SU-DHL-6 (cell line): ENCODE measurements around the gene ABHD17A.
"Not testable (repeated sequence)": the region's sequence is repeated elsewhere in the genome, so short reads cannot be mapped to it uniquely, and the experiment has no call there.

ENCODE experiments used
- H2AFZ ChIP-seq: fragments of 200-600 bp; sonication (generic); 2 replicates; pipeline ENCODE4 v1.6.1; 2014; ENCODE audit warnings: low read depth, mild to moderate bottlenecking, moderate library complexity, mixed read lengths, antibody characterized with exemption, low read length; ENCODE audit not compliant: severe bottlenecking
- H3F3A ChIP-seq: fragments of 200-600 bp; shearing (Covaris generic); 2 replicates; pipeline ENCODE4 v1.6.0; 2016; ENCODE audit warnings: antibody characterized with exemption, mild to moderate bottlenecking; ENCODE audit not compliant: insufficient read depth
- H3K27ac ChIP-seq: fragments of 200-600 bp; sonication (generic); 2 replicates; pipeline ENCODE4 v1.5.1; 2016; ENCODE audit warnings: low read depth, mild to moderate bottlenecking, low read length, moderate library complexity, mixed read lengths
- H3K27me3 ChIP-seq: fragments of 200-600 bp; sonication (generic), shearing (Covaris generic); 2 replicates; pipeline ENCODE4 v1.6.0; 2014; ENCODE audit warnings: mild to moderate bottlenecking, low read length
- H3K36me3 ChIP-seq: fragments of 200-600 bp; sonication (generic); 2 replicates; pipeline ENCODE4 v1.6.1; 2014; ENCODE audit warnings: mild to moderate bottlenecking, low read length, mixed read lengths
- H3K4me2 ChIP-seq: fragments of 300-600, 200-600 bp; shearing (Covaris generic), sonication (generic); 2 replicates; pipeline ENCODE4 v1.6.0; 2014; ENCODE audit warnings: low read length, low read depth, mild to moderate bottlenecking; ENCODE audit not compliant: poor library complexity, severe bottlenecking
- H3K4me3 ChIP-seq: fragments of 200-600 bp; sonication (generic); 2 replicates; pipeline ENCODE4 v1.5.1; 2014; ENCODE audit warnings: antibody characterized with exemption, low read length, mild to moderate bottlenecking, mixed read lengths; ENCODE audit not compliant: insufficient read depth, poor library complexity, severe bottlenecking
- H3K79me2 ChIP-seq: fragments of 200-600 bp; sonication (generic); 2 replicates; pipeline ENCODE4 v1.6.1; 2014; ENCODE audit warnings: mild to moderate bottlenecking, low read length, moderate library complexity; ENCODE audit not compliant: insufficient read depth
- H3K9ac ChIP-seq: fragments of 200-600 bp; sonication (generic); 2 replicates; pipeline ENCODE4 v1.7.0; 2014; ENCODE audit warnings: mild to moderate bottlenecking, low read length
- H3K9me2 ChIP-seq: fragments of 200-600 bp; sonication (generic); replicated peaks from 2 replicates; pipeline ENCODE4 v1.6.1; 2014; ENCODE audit warnings: low read length; ENCODE audit not compliant: insufficient read depth
- H3K9me3 ChIP-seq: fragments of 200-600 bp; sonication (generic); 2 replicates; pipeline ENCODE4 v1.6.1; 2014; ENCODE audit warnings: low read length, mixed read lengths; ENCODE audit not compliant: insufficient read depth
- H4K20me1 ChIP-seq: fragments of 200-600 bp; sonication (generic); 2 replicates; pipeline ENCODE4 v1.6.1; 2014; ENCODE audit warnings: low read depth, mild to moderate bottlenecking, antibody characterized with exemption, low read length, moderate library complexity, mixed read lengths
- EZH2phosphoT487 ChIP-seq: fragments of 200-600 bp; sonication (generic), shearing (Covaris generic); conservative IDR thresholded peaks from 2 replicates; pipeline ENCODE4 v1.6.1; 2018; ENCODE audit warnings: mild to moderate bottlenecking, antibody characterized with exemption, low read length, moderate library complexity, mixed read lengths
- TF ChIP-seq, protein P1 (sequence below): fragments of 200-600 bp; sonication (generic); IDR thresholded peaks from one replicate; pipeline ENCODE4 v1.5.1; 2017; ENCODE audit warnings: antibody characterized with exemption, mild to moderate bottlenecking, low read length, moderate library complexity; ENCODE audit not compliant: insufficient read depth, poor library complexity, severe bottlenecking

The ABHD17A gene

GRCh38 chr19:1882089-1882785, 3.1 kb downstream of the ABHD17A start:
- Histone ChIP-seq H4K20me1 (peaks cover 7% of the 10 kb centered on the region; the same call in 1 of the 2 replicates), H3K9me2 (no peaks in the 10 kb centered on the region), H3K4me3 (no peak overlapping the region), H3K27ac (no peak overlapping the region), H3K9ac (no peak overlapping the region), H3K79me2 (peaks cover 19% of the 10 kb centered on the region), H2AFZ (no peak overlapping the region), H3K36me3 (no peaks in the 10 kb centered on the region), H3K27me3 (no peaks in the 10 kb centered on the region), H3K4me2 (no peak overlapping the region), H3F3A (peaks cover 3% of the 10 kb centered on the region; the same call in 1 of the 2 replicates), H3K9me3 (no peaks in the 10 kb centered on the region)
- no peak for TF ChIP-seq EZH2phosphoT487
- TF ChIP-seq, protein P1, sequence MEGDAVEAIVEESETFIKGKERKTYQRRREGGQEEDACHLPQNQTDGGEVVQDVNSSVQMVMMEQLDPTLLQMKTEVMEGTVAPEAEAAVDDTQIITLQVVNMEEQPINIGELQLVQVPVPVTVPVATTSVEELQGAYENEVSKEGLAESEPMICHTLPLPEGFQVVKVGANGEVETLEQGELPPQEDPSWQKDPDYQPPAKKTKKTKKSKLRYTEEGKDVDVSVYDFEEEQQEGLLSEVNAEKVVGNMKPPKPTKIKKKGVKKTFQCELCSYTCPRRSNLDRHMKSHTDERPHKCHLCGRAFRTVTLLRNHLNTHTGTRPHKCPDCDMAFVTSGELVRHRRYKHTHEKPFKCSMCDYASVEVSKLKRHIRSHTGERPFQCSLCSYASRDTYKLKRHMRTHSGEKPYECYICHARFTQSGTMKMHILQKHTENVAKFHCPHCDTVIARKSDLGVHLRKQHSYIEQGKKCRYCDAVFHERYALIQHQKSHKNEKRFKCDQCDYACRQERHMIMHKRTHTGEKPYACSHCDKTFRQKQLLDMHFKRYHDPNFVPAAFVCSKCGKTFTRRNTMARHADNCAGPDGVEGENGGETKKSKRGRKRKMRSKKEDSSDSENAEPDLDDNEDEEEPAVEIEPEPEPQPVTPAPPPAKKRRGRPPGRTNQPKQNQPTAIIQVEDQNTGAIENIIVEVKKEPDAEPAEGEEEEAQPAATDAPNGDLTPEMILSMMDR = no peak

DNA sequence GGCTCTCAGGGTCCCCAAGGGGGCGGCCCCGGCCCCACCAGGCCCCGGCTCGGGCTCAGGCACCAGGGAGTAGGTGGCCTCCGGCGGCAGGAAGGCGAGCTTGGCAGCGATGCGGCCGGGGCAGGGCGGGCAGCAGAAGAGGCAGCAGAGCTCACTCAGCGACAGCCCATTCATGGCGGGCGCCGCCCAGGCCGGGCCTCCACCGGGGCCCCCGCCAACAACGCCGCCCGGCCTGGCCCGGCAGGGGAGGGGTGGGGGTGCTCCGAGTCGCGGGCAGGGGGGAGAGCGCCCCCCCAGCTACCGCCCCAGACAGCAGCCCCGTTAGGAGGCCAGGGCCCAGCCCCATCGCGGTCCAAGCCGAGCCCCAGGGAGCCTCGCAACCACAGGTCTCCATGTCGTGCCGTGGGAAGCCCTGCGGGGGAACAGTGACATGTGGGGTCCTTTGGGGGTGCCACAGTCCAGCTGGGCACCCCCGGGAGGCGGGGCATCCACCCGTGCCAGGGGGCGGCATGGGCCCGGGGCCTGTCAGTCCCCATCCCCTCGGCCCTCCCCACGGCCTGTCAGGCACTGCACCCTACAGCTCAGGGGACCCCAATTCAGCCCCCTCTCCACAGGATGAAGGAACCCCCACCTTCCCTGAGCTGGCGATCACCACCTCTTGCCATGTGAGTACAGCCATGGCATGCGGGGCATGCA, 3.8 kb downstream of the ABHD17A start:
- not testable (repeated sequence) for H3K27ac ChIP-seq, H3K27me3 ChIP-seq, H4K20me1 ChIP-seq, H3K9ac ChIP-seq, H3K4me2 ChIP-seq, H3K36me3 ChIP-seq, H3K4me3 ChIP-seq, H3F3A ChIP-seq, H2AFZ ChIP-seq, H3K9me2 ChIP-seq, H3K9me3 ChIP-seq
- peaks cover 19% of the 10 kb centered on the region for H3K79me2 ChIP-seq

GRCh38 chr19:1880611-1881392, 4.5 kb downstream of the ABHD17A start:
- H3K4me2 ChIP-seq = no peak overlapping the region
- no peak overlapping the region for H3K9ac ChIP-seq
- H3K36me3 ChIP-seq = no peaks in the 10 kb centered on the region
- no peaks in the 10 kb centered on the region for H3F3A ChIP-seq
- no peaks in the 10 kb centered on the region for H3K9me3 ChIP-seq
- H3K4me3 ChIP-seq = no peak overlapping the region
- H3K9me2 ChIP-seq = no peaks in the 10 kb centered on the region
- TF ChIP-seq, protein P1 = no peak
- no peak for TF ChIP-seq EZH2phosphoT487
- H3K27ac ChIP-seq = no peak overlapping the region
- no peaks in the 10 kb centered on the region for H3K27me3 ChIP-seq
- no peak overlapping the region for H2AFZ ChIP-seq
- H3K79me2 ChIP-seq = peaks cover 20% of the 10 kb centered on the region
- H4K20me1 ChIP-seq = peaks cover 7% of the 10 kb centered on the region; the same call in 1 of the 2 replicates

GRCh38 chr19:1879982-1880381, 5.3 kb downstream of the ABHD17A start:
- not testable (repeated sequence) for H3K9me3 ChIP-seq, H3K36me3 ChIP-seq, H2AFZ ChIP-seq, H3K27ac ChIP-seq, H3F3A ChIP-seq, H3K9ac ChIP-seq, H3K9me2 ChIP-seq, H3K4me3 ChIP-seq, H3K27me3 ChIP-seq, H3K4me2 ChIP-seq, H4K20me1 ChIP-seq
- peaks cover 29% of the 10 kb centered on the region for H3K79me2 ChIP-seq

GRCh38 chr19:1878583-1878982, 6.7 kb downstream of the ABHD17A start:
- not testable (repeated sequence) for H3K4me2 ChIP-seq, H3K4me3 ChIP-seq, H3K9me2 ChIP-seq, H3K36me3 ChIP-seq, H3K9me3 ChIP-seq, H2AFZ ChIP-seq, H3K27ac ChIP-seq, H3F3A ChIP-seq, H3K9ac ChIP-seq, H4K20me1 ChIP-seq, H3K27me3 ChIP-seq
- peaks cover 29% of the 10 kb centered on the region for H3K79me2 ChIP-seq

DNA sequence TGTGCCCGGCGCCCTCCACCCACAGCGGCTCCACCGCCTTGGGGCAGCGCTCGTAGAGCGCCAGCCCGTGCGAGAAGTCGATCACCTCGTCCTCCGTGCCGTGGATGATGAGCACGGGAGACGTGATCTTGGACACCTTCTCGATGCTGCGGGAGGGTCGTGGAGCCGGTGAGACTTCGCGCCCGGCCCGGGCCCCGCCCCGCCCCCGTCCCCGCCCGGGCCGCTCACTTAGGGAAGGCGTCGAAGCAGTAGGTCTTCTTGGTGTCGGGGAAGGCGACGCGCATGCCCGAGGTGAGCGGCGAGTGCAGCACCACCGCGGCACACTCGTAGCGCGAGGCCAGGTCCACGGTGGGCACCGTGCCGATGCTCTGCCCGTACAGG, 8.0 kb downstream of the ABHD17A start:
- not testable (repeated sequence) for H3K9ac ChIP-seq, H3F3A ChIP-seq, H3K27ac ChIP-seq, H3K9me3 ChIP-seq, H4K20me1 ChIP-seq, H2AFZ ChIP-seq, H3K4me2 ChIP-seq, H3K36me3 ChIP-seq, H3K9me2 ChIP-seq, H3K27me3 ChIP-seq, H3K4me3 ChIP-seq
- peaks cover 37% of the 10 kb centered on the region for H3K79me2 ChIP-seq
